HL-60 (cell line): ENCODE results near the gene UPK3B.
"Not testable (repeated sequence)": the region's sequence is repeated elsewhere in the genome, so short reads cannot be mapped to it uniquely, and the experiment has no call there.

Experiments used
- CTCF ChIP-seq: IDR thresholded peaks from one replicate; pipeline ENCODE4 v1.5.1; 2011; ENCODE audit warnings: low read length, control low read depth, inconsistent platforms; ENCODE audit not compliant: insufficient read depth
- GABPA ChIP-seq: IDR thresholded peaks from 2 replicates; pipeline ENCODE4 v1.6.1; 2012; ENCODE audit warnings: low read depth
- POLR2AphosphoS5 ChIP-seq: IDR thresholded peaks from 2 replicates; pipeline ENCODE4 v1.6.1; 2012; ENCODE audit warnings: low read depth
- REST ChIP-seq: IDR thresholded peaks from 2 replicates; pipeline ENCODE4 v1.6.1; 2012; ENCODE audit warnings: low read depth; ENCODE audit not compliant: insufficient replicate concordance
- SPI1 ChIP-seq: IDR thresholded peaks from 2 replicates; pipeline ENCODE4 v1.6.1; 2012; ENCODE audit warnings: low read depth, mild to moderate bottlenecking, borderline replicate concordance

GRCh38 chr7:76531643-76532042 is 21.3 kb downstream of the UPK3B start:
- not testable (repeated sequence) for TF ChIP-seq SPI1, CTCF, POLR2AphosphoS5, REST, GABPA
